HG03060 (cell line): ENCODE measurements around the gene PPP2CA.

Experiments used
- ATAC-seq: cut with Tn5 transposase; IDR thresholded peaks from one replicate; pipeline ENCODE4 v1.9.1; 2021; ENCODE audit warnings: low read depth, moderate number of reproducible peaks; ENCODE audit not compliant: unreplicated experiment

PPP2CA gene

GRCh38 chr5:134206627-134207160 lies 19.2 kb downstream of the PPP2CA start:
- no peak for ATAC-seq

GRCh38 chr5:134204575-134204974 lies 21.3 kb downstream of the PPP2CA start:
- ATAC-seq, result no peak

GRCh38 chr5:134203630-134204029 lies 22.2 kb downstream of the PPP2CA start:
- ATAC-seq, result no peak

GRCh38 chr5:134195666-134196065 lies 30.2 kb downstream of the PPP2CA start:
- ATAC-seq, result no peak

GRCh38 chr5:134189031-134189430 lies 36.8 kb downstream of the PPP2CA start:
- ATAC-seq, result no peak

GRCh38 chr5:134188092-134188491 lies 37.8 kb downstream of the PPP2CA start:
- ATAC-seq, result no peak

- peak; percentile 65 for ATAC-seq
These were observed 41.4 kb downstream of the PPP2CA start for GRCh38 chr5:134184155-134185135.

GRCh38 chr5:134183481-134183880 lies 42.4 kb downstream of the PPP2CA start:
- ATAC-seq, result no peak

GRCh38 chr5:134178096-134178419 lies 47.8 kb downstream of the PPP2CA start:
- ATAC-seq, result no peak

- no peak for ATAC-seq
These were observed 48.3 kb downstream of the PPP2CA start for GRCh38 chr5:134177369-134178095.

GRCh38 chr5:134176511-134177368 lies 49.1 kb downstream of the PPP2CA start, which contains the start of gene SKP1:
SKP1 (minus strand) TSS chr5:134176950; CDS start chr5:134174022, 2,928 bp downstream.
- peak; percentile 46 for ATAC-seq

- no peak for ATAC-seq
These were observed 49.9 kb downstream of the PPP2CA start for GRCh38 chr5:134175921-134176510.

- ATAC-seq, result no peak
These were observed 50.7 kb downstream of the PPP2CA start for GRCh38 chr5:134174841-134175839.

- no peak for ATAC-seq
These were observed 53.9 kb downstream of the PPP2CA start for GRCh38 chr5:134171972-134172371.

GRCh38 chr5:134162592-134162991 lies 63.3 kb downstream of the PPP2CA start:
- no peak for ATAC-seq

GRCh38 chr5:134161513-134162395 lies 64.1 kb downstream of the PPP2CA start:
- no peak for ATAC-seq

GRCh38 chr5:134153657-134154056 lies 72.2 kb downstream of the PPP2CA start:
- ATAC-seq, result no peak

GRCh38 chr5:134153241-134153640 lies 72.6 kb downstream of the PPP2CA start:
- ATAC-seq, result no peak
